ENCODE measurements around the gene LRP6. TPM values are rescaled to one million over a fixed set of nuclear protein-coding genes. Genes with fewer than 3 reads are reported as not detected.
"Not testable (repeated sequence)": the region's sequence is repeated elsewhere in the genome, so short reads cannot be mapped to it uniquely, and the experiment has no call there.

LRP6 gene
- polyA plus RNA-seq, 1 experiment = 18.4 TPM

GRCh38 chr12:12266389-12266872 lies 413 bp downstream of the LRP6 start:
- no peaks in the 10 kb centered on the region for H3K27me3 ChIP-seq (ENCODE audit: control insufficient read depth, insufficient read depth, low read length)
- DNase-seq (ENCODE audit: low read depth, low spot score) = no peak
- TF ChIP-seq CTCF (IDR thresholded peaks at IDR 0.05; ENCODE audit: low read depth, low read length) = no peak
- ChIA-PET CTCF (interaction anchor here (0.6 to 0.9 kb wide), 2 partner anchors 28 to 61 kb away, joined by 4 to 5 read pairs; no protein-coding TSS in a partner anchor), POLR2A (interaction anchor here (0.5 to 1.5 kb wide), 25 partner anchors 8 to 471 kb away, joined by 3 to 18 read pairs (median 4); partner anchors contain the start of gene BORCS5)
- H3K9me3 ChIP-seq (ENCODE audit: control insufficient read depth, insufficient read depth, low read length) = no peaks in the 10 kb centered on the region
- peak overlapping the region; percentile 99 for H3K4me3 ChIP-seq (ENCODE audit: low read depth, low read length)
- peak overlapping the region; percentile 61 for H3K27ac ChIP-seq (ENCODE audit: low read depth, low read length)

- CTCF ChIA-PET = interaction anchor here (0.9 to 1.2 kb wide), 2 partner anchors 62 to 227 kb away, joined by 4 read pairs; no protein-coding TSS in a partner anchor
- Histone ChIP-seq H3K4me3 (ENCODE audit: low read depth, low read length) (peak overlapping the region; percentile 99), H3K27me3 (ENCODE audit: control insufficient read depth, insufficient read depth, low read length) (no peaks in the 10 kb centered on the region), H3K9me3 (ENCODE audit: control insufficient read depth, insufficient read depth, low read length) (no peaks in the 10 kb centered on the region), H3K27ac (ENCODE audit: low read depth, low read length) (no peak overlapping the region)
- POLR2A ChIA-PET = interaction anchor here (0.6 to 1.5 kb wide), 15 partner anchors 8 to 460 kb away, joined by 3 to 18 read pairs (median 5); partner anchors contain the start of gene BORCS5
- no peak for TF ChIP-seq CTCF (IDR thresholded peaks at IDR 0.05; ENCODE audit: low read depth, low read length)
- DNase-seq (ENCODE audit: low read depth, low spot score) = no peak
Measured at GRCh38 chr12:12265571-12266388, 1.1 kb downstream of the LRP6 start.

- no peak overlapping the region for H3K27ac ChIP-seq (ENCODE audit: low read depth, low read length)
- ChIA-PET POLR2A (interaction anchor here (0.5 to 0.7 kb wide), 2 partner anchors 37 to 498 kb away, joined by 3 to 4 read pairs; no protein-coding TSS in a partner anchor), CTCF (interaction anchor here (0.6 to 1.2 kb wide), 2 partner anchors 19 to 226 kb away, joined by 3 to 4 read pairs; no protein-coding TSS in a partner anchor)
- H3K27me3 ChIP-seq (ENCODE audit: control insufficient read depth, insufficient read depth, low read length) = no peaks in the 10 kb centered on the region
- H3K9me3 ChIP-seq (ENCODE audit: control insufficient read depth, insufficient read depth, low read length) = no peaks in the 10 kb centered on the region; the same call in 1 of the 2 replicates
- TF ChIP-seq CTCF (IDR thresholded peaks at IDR 0.05; ENCODE audit: low read depth, low read length) = no peak
- peak overlapping the region; percentile 99 for H3K4me3 ChIP-seq (ENCODE audit: low read depth, low read length)
- no peak for DNase-seq (ENCODE audit: low read depth, low spot score)
Measured at GRCh38 chr12:12265035-12265434, 1.8 kb downstream of the LRP6 start.

- ChIA-PET CTCF (interaction anchor here (0.6 to 1.0 kb wide), 2 partner anchors 64 to 273 kb away, joined by 4 to 5 read pairs; no protein-coding TSS in a partner anchor), POLR2A (no interaction called here)
- Histone ChIP-seq H3K4me3 (ENCODE audit: low read depth, low read length) (no peak overlapping the region; the same call in 1 of the 2 replicates), H3K9me3 (ENCODE audit: control insufficient read depth, insufficient read depth, low read length) (no peaks in the 10 kb centered on the region; the same call in 1 of the 2 replicates), H3K27me3 (ENCODE audit: control insufficient read depth, insufficient read depth, low read length) (no peaks in the 10 kb centered on the region), H3K27ac (ENCODE audit: low read depth, low read length) (no peak overlapping the region)
- DNase-seq (ENCODE audit: low read depth, low spot score) = no peak
- TF ChIP-seq CTCF (IDR thresholded peaks at IDR 0.05; ENCODE audit: low read depth, low read length) = no peak
Measured at GRCh38 chr12:12263909-12264308, 2.9 kb downstream of the LRP6 start.

- not testable (repeated sequence) for DNase-seq (ENCODE audit: low read depth, low spot score); H3K27ac ChIP-seq (ENCODE audit: low read depth, low read length); H3K9me3 ChIP-seq (ENCODE audit: control insufficient read depth, insufficient read depth, low read length); H3K27me3 ChIP-seq (ENCODE audit: control insufficient read depth, insufficient read depth, low read length); H3K4me3 ChIP-seq (ENCODE audit: low read depth, low read length)
- ChIA-PET CTCF (interaction anchor here (1.7 kb wide), 1 partner anchor 71 kb away, joined by 4 read pairs; no protein-coding TSS in a partner anchor), POLR2A (interaction anchor here (2.7 kb wide), 1 partner anchor 10 kb away, joined by 18 read pairs; the partner anchor contains the start of gene LRP6)
Measured at GRCh38 chr12:12256291-12256757, 10.5 kb downstream of the LRP6 start.
